Measurements from ENCODE around the gene CD274. TPM values are rescaled to one million over a fixed set of nuclear protein-coding genes. Genes with fewer than 3 reads are reported as not detected.
"Not testable (repeated sequence)": the region's sequence is repeated elsewhere in the genome, so short reads cannot be mapped to it uniquely, and the experiment has no call there.

CD274 gene
- total RNA-seq, 1 experiment from 2014 or later: 2.6 TPM

- Mint-ChIP-seq H3K27ac (ENCODE audit: low read depth, unreplicated experiment) (peak overlapping the region; percentile 39), H3K36me3 (ENCODE audit: insufficient read depth, unreplicated experiment) (peaks cover 2% of the 10 kb centered on the region), H3K27me3 (ENCODE audit: insufficient read depth, unreplicated experiment) (no peaks in the 10 kb centered on the region), H3K4me3 (ENCODE audit: unreplicated experiment) (peak overlapping the region; percentile 19), H3K4me1 (ENCODE audit: insufficient read depth, unreplicated experiment) (peaks cover 13% of the 10 kb centered on the region), H3K9me3 (ENCODE audit: unreplicated experiment) (no peaks in the 10 kb centered on the region)
- CTCF ChIA-PET: interaction anchor here (0.6 to 0.8 kb wide), 2 partner anchors 12 to 16 kb away, joined by 3 to 4 read pairs; no protein-coding TSS in a partner anchor
- intact Hi-C loops (cut with micrococcal nuclease): loop anchor here (5.0 kb wide), 1 partner anchor 52 kb away; no protein-coding TSS in a partner anchor
- BruUV-seq (replicated peaks): no TSS peak
- DNase-seq (ENCODE audit: unreplicated experiment): peak; percentile 64
- no peak for TF ChIP-seq CTCF (IDR thresholded peaks at IDR 0.05; ENCODE audit: unreplicated experiment)
- POLR2A ChIA-PET: interaction anchor here (1.3 to 1.5 kb wide), 2 partner anchors 38 to 172 kb away, joined by 3 to 4 read pairs; no protein-coding TSS in a partner anchor
These were observed 4.8 kb downstream of the CD274 start for GRCh38 chr9:5455181-5455580.

GRCh38 chr9:5459289-5459829 lies 9.0 kb downstream of the CD274 start:
- peak; percentile 43 for DNase-seq (ENCODE audit: unreplicated experiment)
- CTCF ChIA-PET: interaction anchor here (0.7 to 2.6 kb wide), 4 partner anchors 9 to 130 kb away, joined by 3 to 14 read pairs (median 6); partner anchors contain the start of gene CD274
- intact Hi-C loops (cut with micrococcal nuclease): loop anchor here (5.0 kb wide), 1 partner anchor 48 kb away; no protein-coding TSS in a partner anchor
- Mint-ChIP-seq H3K27ac (ENCODE audit: low read depth, unreplicated experiment) (no peak overlapping the region), H3K4me3 (ENCODE audit: unreplicated experiment) (no peak overlapping the region), H3K4me1 (ENCODE audit: insufficient read depth, unreplicated experiment) (peaks cover 8% of the 10 kb centered on the region), H3K9me3 (ENCODE audit: unreplicated experiment) (no peaks in the 10 kb centered on the region), H3K27me3 (ENCODE audit: insufficient read depth, unreplicated experiment) (no peaks in the 10 kb centered on the region), H3K36me3 (ENCODE audit: insufficient read depth, unreplicated experiment) (peaks cover 5% of the 10 kb centered on the region)
- POLR2A ChIA-PET: interaction anchor here (4.0 kb wide), 1 partner anchor 9 kb away, joined by 15 read pairs; the partner anchor contains the start of gene CD274
- no TSS peak for BruUV-seq (replicated peaks)
- TF ChIP-seq CTCF (IDR thresholded peaks at IDR 0.05; ENCODE audit: unreplicated experiment): no peak

GRCh38 chr9:5460157-5460556 lies 9.8 kb downstream of the CD274 start:
- DNase-seq (ENCODE audit: unreplicated experiment): no peak
- POLR2A ChIA-PET: interaction anchor here (4.0 kb wide), 1 partner anchor 10 kb away, joined by 15 read pairs; the partner anchor contains the start of gene CD274
- no peaks in the 10 kb centered on the region for H3K9me3 Mint-ChIP-seq (ENCODE audit: unreplicated experiment)
- peaks cover 3% of the 10 kb centered on the region for H3K4me1 Mint-ChIP-seq (ENCODE audit: insufficient read depth, unreplicated experiment)
- no peak for TF ChIP-seq CTCF (IDR thresholded peaks at IDR 0.05; ENCODE audit: unreplicated experiment)
- no TSS peak for BruUV-seq (replicated peaks)
- CTCF ChIA-PET: interaction anchor here (1.2 to 2.6 kb wide), 3 partner anchors 10 to 130 kb away, joined by 3 to 14 read pairs (median 6); partner anchors contain the start of gene CD274
- H3K27ac Mint-ChIP-seq (ENCODE audit: low read depth, unreplicated experiment): no peak overlapping the region
- no peaks in the 10 kb centered on the region for H3K27me3 Mint-ChIP-seq (ENCODE audit: insufficient read depth, unreplicated experiment)
- peaks cover 5% of the 10 kb centered on the region for H3K36me3 Mint-ChIP-seq (ENCODE audit: insufficient read depth, unreplicated experiment)
- no peak overlapping the region for H3K4me3 Mint-ChIP-seq (ENCODE audit: unreplicated experiment)
- intact Hi-C loops (cut with micrococcal nuclease): no loop called here

GRCh38 chr9:5464831-5465330 lies 14.5 kb downstream of the CD274 start:
- H3K4me3 Mint-ChIP-seq (ENCODE audit: unreplicated experiment); H3K9me3 Mint-ChIP-seq (ENCODE audit: unreplicated experiment); intact Hi-C loops (cut with micrococcal nuclease); DNase-seq (ENCODE audit: unreplicated experiment); H3K4me1 Mint-ChIP-seq (ENCODE audit: insufficient read depth, unreplicated experiment); H3K27ac Mint-ChIP-seq (ENCODE audit: low read depth, unreplicated experiment); H3K36me3 Mint-ChIP-seq (ENCODE audit: insufficient read depth, unreplicated experiment); H3K27me3 Mint-ChIP-seq (ENCODE audit: insufficient read depth, unreplicated experiment); BruUV-seq (replicated peaks): not testable (repeated sequence)
- ChIA-PET POLR2A (interaction anchor here (0.6 kb wide), 1 partner anchor 44 kb away, joined by 3 read pairs; no protein-coding TSS in a partner anchor), CTCF (interaction anchor here (1.2 to 1.6 kb wide), 4 partner anchors 84 to 278 kb away, joined by 3 to 5 read pairs (median 4); no protein-coding TSS in a partner anchor)

Measured in MCF 10A (cell line).